Calu3 (cell line): ENCODE data around the gene ATXN7L3B. TPM values are rescaled to one million over a fixed set of nuclear protein-coding genes. Genes with fewer than 3 reads are reported as not detected.
"Not testable (repeated sequence)": the region's sequence is repeated elsewhere in the genome, so short reads cannot be mapped to it uniquely, and the experiment has no call there.

Experiments used
- BruUV-seq: library from RNA; stranded (reverse); fragments of 400-500 nt; replicated peaks from 2 replicates; lab custom pipeline; 2021; lab: Mats Ljungman, UMichigan
- CTCF ChIA-PET: fragments of 300-600 bp; sonication (Branson Sonifier 250); formaldehyde crosslinking; loops from one replicate; lab custom pipeline; 2022; ENCODE audit warnings: antibody characterized with exemption; lab: Charles Lee
- DNase-seq: peaks from one replicate; pipeline ENCODE4 v3.0.0; 2022
- H3K27ac Mint-ChIP-seq: one replicate; pipeline ENCODE4 v1.8.0; 2022; ENCODE audit warnings: mixed read lengths; ENCODE audit not compliant: unreplicated experiment
- H3K27me3 Mint-ChIP-seq: one replicate; pipeline ENCODE4 v1.8.0; 2022; ENCODE audit warnings: mixed read lengths; ENCODE audit not compliant: unreplicated experiment
- H3K36me3 Mint-ChIP-seq: one replicate; pipeline ENCODE4 v1.8.0; 2022; ENCODE audit warnings: mild to moderate bottlenecking, moderate library complexity, mixed read lengths; ENCODE audit not compliant: insufficient read depth, unreplicated experiment
- H3K4me1 Mint-ChIP-seq: one replicate; pipeline ENCODE4 v1.8.0; 2022; ENCODE audit warnings: mild to moderate bottlenecking, low read depth, mixed read lengths; ENCODE audit not compliant: unreplicated experiment
- H3K4me3 Mint-ChIP-seq: one replicate; pipeline ENCODE4 v1.8.0; 2022; ENCODE audit warnings: mild to moderate bottlenecking, low read depth, moderate library complexity, mixed read lengths; ENCODE audit not compliant: unreplicated experiment
- H3K9me3 Mint-ChIP-seq: one replicate; pipeline ENCODE4 v1.8.0; 2022; ENCODE audit warnings: low read depth, mixed read lengths; ENCODE audit not compliant: unreplicated experiment
- intact Hi-C: fragments of 100-400 bp; cut with micrococcal nuclease; formaldehyde crosslinking; loops from one replicate; pipeline ENCODE4 v1.10.0; 2022; ENCODE audit not compliant: unreplicated experiment
- total RNA-seq: library from RNA; stranded (reverse); gene quantifications from 2 replicates; pipeline ENCODE4 v1.2.3, GENCODE V29; 2022
- TF ChIP-seq, protein P1 (sequence below): fragments of 200-600 bp; IDR thresholded peaks from one replicate; pipeline ENCODE4 v1.8.0; 2022; ENCODE audit warnings: antibody characterized with exemption; ENCODE audit not compliant: unreplicated experiment

The ATXN7L3B gene
- total RNA-seq, 1 experiment from 2014 or later: 50.6 TPM

DNA sequence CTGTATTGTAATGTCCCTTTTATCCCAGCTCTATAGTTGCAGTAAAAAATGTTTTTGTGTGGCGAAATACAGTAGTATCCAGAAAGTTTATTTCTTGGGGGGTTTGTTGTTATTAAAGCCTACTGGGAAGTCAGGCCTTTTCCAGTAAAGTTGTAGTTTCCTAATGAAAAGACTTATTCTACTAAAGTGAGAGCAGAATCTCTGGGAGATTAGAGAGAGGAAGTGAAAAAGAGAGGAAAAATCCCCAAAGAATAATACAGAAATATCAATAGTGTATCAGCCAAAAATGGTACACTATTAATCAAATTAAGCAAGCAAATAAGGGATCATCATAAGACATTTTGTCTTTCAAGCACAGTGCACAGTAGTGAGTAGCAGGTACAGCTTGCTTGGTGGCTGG, 46.3 kb upstream of the ATXN7L3B start:
- Mint-ChIP-seq H3K27ac (peak overlapping the region; percentile 42), H3K4me3 (no peak overlapping the region), H3K9me3 (no peaks in the 10 kb centered on the region), H3K36me3 (no peaks in the 10 kb centered on the region), H3K4me1 (peaks cover 28% of the 10 kb centered on the region), H3K27me3 (no peaks in the 10 kb centered on the region)
- TF ChIP-seq, protein P1, sequence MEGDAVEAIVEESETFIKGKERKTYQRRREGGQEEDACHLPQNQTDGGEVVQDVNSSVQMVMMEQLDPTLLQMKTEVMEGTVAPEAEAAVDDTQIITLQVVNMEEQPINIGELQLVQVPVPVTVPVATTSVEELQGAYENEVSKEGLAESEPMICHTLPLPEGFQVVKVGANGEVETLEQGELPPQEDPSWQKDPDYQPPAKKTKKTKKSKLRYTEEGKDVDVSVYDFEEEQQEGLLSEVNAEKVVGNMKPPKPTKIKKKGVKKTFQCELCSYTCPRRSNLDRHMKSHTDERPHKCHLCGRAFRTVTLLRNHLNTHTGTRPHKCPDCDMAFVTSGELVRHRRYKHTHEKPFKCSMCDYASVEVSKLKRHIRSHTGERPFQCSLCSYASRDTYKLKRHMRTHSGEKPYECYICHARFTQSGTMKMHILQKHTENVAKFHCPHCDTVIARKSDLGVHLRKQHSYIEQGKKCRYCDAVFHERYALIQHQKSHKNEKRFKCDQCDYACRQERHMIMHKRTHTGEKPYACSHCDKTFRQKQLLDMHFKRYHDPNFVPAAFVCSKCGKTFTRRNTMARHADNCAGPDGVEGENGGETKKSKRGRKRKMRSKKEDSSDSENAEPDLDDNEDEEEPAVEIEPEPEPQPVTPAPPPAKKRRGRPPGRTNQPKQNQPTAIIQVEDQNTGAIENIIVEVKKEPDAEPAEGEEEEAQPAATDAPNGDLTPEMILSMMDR: no peak
- intact Hi-C loops: no loop called here
- BruUV-seq: no TSS peak
- CTCF ChIA-PET: interaction anchor here (0.6 to 0.8 kb wide), 2 partner anchors 66 to 104 kb away, joined by 3 read pairs; no protein-coding TSS in a partner anchor
- DNase-seq: no peak

DNA sequence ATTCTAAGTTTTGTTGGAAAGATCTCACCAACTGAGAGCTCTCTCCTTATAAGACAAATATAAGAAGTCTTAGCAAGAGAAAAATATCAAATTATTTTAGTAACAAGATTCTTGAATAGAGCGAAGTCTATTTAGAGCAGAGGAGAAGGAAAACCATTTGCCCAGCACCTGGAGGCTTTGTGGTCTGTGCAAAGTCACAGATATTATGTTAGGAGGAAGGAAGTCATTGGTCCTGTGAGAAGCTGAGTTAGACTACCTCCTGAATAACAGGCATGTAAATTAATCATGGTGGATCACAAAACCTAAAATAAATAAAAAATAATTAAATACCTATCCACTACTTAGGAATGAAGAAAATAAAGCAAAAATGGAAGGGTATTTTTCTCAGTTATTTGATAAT, 38.4 kb upstream of the ATXN7L3B start:
- DNase-seq: no peak
- Mint-ChIP-seq H3K27ac (no peak overlapping the region), H3K27me3 (no peaks in the 10 kb centered on the region), H3K36me3 (no peaks in the 10 kb centered on the region), H3K4me1 (no peaks in the 10 kb centered on the region), H3K4me3 (no peak overlapping the region), H3K9me3 (no peaks in the 10 kb centered on the region)
- CTCF ChIA-PET: interaction anchor here (0.6 kb wide), 1 partner anchor 1466 kb away, joined by 3 read pairs; no protein-coding TSS in a partner anchor
- TF ChIP-seq, protein P1: no peak
- intact Hi-C loops: no loop called here
- BruUV-seq: no TSS peak

DNA sequence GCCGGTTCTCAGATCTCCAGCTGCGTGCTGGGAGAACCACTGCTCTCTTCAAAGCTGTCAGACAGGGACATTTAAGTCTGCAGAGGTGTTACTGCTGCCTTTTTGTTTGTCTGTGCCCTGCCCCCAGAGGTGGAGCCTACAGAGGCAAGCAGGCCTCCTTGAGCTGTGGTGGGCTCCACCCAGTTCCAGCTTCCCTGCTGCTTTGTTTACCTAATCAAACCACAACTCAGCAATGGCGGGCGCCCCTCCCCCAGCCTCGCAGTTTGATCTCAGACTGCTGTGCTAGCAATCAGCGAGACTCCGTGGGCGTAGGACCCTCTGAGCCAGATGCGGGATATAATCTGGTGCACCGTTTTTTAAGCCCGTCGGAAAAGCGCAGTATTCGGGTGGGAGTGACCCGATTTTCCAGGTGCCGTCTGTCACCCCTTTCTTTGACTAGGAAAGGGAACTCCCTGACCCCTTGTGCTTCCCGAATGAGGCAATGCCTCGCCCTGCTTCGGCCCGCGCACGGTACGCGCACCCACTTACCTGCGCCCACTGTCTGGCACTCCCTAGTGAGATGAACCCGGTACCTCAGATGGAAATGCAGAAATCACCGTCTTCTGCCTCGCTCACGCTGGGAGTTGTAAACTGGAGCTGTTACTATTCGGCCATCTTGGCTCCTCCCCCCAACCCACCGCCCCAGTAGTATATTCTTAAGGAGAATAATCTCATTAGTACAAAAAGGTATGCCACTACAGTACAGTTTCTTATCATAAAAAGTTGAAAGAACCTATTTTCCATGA, 28.6 kb upstream of the ATXN7L3B start:
- peak overlapping the region; percentile 61 for H3K27ac Mint-ChIP-seq
- H3K27me3 Mint-ChIP-seq, H3K36me3 Mint-ChIP-seq, H3K9me3 Mint-ChIP-seq, CTCF ChIA-PET, intact Hi-C loops, H3K4me1 Mint-ChIP-seq: not testable (repeated sequence)
- BruUV-seq: TSS peak; percentile 46
- peak; percentile 33 for DNase-seq
- H3K4me3 Mint-ChIP-seq: peak overlapping the region; percentile 76

DNA sequence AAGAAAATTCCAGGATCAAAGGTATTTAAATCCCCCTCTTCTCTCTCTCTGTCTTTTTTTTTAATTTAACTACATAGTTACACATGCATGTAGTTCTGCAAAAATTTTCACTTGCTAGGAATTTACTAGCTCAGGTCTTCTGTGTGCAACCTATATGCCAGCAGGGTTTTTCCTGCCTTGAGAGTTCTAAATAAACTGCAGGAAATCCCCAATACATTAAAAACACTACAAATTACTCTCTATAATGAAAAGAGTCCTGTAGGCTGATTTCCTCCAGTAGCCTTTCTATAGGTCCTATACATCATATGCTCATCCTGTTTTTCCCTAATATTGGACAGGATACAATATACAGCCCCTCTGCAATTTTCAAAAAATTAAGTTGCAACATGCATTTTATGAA, 27.7 kb upstream of the ATXN7L3B start:
- CTCF ChIA-PET: no interaction called here
- Mint-ChIP-seq H3K9me3 (peaks cover 4% of the 10 kb centered on the region), H3K27ac (no peak overlapping the region), H3K4me3 (no peak overlapping the region), H3K27me3 (no peaks in the 10 kb centered on the region), H3K4me1 (peaks cover 9% of the 10 kb centered on the region), H3K36me3 (peaks cover 7% of the 10 kb centered on the region)
- DNase-seq: no peak
- TF ChIP-seq, protein P1: no peak
- intact Hi-C loops: no loop called here
- BruUV-seq: no TSS peak
